Measurements from ENCODE around the gene CAGE1. TPM values are rescaled to one million over a fixed set of nuclear protein-coding genes. Genes with fewer than 3 reads are reported as not detected.

Gene CAGE1
- total RNA-seq, 2 experiments from 2014 or later, result 0.07 to 0.09 TPM

DNA sequence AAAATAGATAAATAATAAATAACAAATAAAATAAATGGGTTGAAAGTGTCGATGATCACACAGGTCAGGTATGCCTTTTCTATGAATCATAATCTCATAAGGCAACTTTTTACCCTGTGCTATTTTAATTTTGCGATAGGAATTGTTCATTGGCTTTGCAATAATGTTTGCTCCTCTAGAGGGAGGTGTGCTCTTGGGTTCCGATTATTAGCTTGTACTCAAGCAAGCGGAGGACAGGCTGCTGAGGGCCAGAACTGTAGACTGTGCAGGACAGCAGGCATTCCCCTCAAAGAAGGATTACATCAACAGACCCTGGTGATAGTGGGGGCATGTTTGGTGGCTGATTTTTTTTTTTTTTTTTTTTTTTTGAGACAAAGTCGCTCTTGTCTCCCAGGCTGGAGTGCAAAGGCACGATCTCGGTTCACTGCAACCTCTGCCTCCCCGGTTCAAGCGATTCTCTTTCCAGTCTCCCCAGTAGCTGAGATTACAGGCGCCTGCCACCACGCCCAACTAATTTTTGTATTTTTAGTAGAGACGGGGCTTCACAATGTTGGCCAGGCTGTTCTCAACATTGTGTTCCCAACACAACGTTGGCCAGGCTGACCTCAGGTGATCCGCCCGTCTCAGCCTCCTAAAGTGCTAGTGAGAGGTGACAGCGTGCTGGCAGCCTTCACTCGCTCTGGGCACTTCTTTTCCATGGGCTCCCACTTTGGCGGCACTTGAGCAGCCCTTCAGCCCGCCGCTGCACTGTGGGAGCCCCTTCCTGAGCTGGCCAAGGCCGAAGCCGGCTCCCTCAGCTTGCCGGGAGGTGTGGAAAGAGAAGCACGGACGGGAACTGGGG is 35.6 kb upstream of the CAGE1 start:
- ATAC-seq, result no peak
- CTCF ChIA-PET, result interaction anchor here (1.6 kb wide), 1 partner anchor 12 kb away, joined by 3 read pairs; no protein-coding TSS in a partner anchor
- Mint-ChIP-seq H3K4me1 (no peaks in the 10 kb centered on the region), H3K27ac (no peak overlapping the region), H3K36me3 (ENCODE audit: low read depth) (peaks cover 8% of the 10 kb centered on the region), H3K4me3 (no peak overlapping the region), H3K27me3 (no peaks in the 10 kb centered on the region), H3K9me3 (ENCODE audit: low read depth) (no peaks in the 10 kb centered on the region)
- DNase-seq, result no peak
- intact Hi-C loops (cut with DNase I, micrococcal nuclease), result loop anchor here (1.0 to 10.0 kb wide), 2 partner anchors 190 kb away; no protein-coding TSS in a partner anchor
- POLR2A ChIA-PET, result interaction anchor here (0.6 to 1.1 kb wide), 2 partner anchors 36 to 221 kb away, joined by 3 to 9 read pairs; partner anchors contain the start of genes CAGE1 and RIOK1

DNA sequence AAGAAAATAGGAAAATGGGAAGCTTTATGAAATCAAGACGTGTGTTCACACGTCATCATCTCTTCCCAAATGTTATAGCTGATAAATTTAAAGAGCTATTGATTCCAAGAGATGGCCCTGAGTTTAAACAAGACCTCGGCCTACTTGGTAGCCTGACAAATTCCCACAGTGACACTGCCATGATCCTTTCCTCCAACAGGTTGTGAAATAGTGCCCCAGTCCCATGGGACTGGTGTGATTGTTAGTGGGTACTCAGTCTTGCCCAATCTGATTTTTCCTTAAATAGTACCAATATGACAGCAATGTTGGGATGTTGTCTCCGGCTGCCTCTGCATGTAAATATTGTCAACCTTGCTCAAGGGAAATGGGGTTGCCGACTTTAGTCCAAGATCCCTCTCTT is 34.5 kb upstream of the CAGE1 start:
- no peak for ATAC-seq
- no peaks in the 10 kb centered on the region for H3K27me3 Mint-ChIP-seq
- no peak overlapping the region for H3K27ac Mint-ChIP-seq
- ChIA-PET CTCF (interaction anchor here (0.7 kb wide), 1 partner anchor 98 kb away, joined by 3 read pairs; no protein-coding TSS in a partner anchor), POLR2A (interaction anchor here (0.7 kb wide), 1 partner anchor 18 kb away, joined by 4 read pairs; no protein-coding TSS in a partner anchor)
- no peaks in the 10 kb centered on the region for H3K4me1 Mint-ChIP-seq
- H3K9me3 Mint-ChIP-seq (ENCODE audit: low read depth), result no peaks in the 10 kb centered on the region
- intact Hi-C loops (cut with DNase I, micrococcal nuclease), result loop anchor here in 1 of 2 experiments (10.0 kb wide), 1 partner anchor 191 kb away; no protein-coding TSS in a partner anchor
- H3K4me3 Mint-ChIP-seq, result no peak overlapping the region
- no peak for DNase-seq
- peaks cover 12% of the 10 kb centered on the region for H3K36me3 Mint-ChIP-seq (ENCODE audit: low read depth)

DNA sequence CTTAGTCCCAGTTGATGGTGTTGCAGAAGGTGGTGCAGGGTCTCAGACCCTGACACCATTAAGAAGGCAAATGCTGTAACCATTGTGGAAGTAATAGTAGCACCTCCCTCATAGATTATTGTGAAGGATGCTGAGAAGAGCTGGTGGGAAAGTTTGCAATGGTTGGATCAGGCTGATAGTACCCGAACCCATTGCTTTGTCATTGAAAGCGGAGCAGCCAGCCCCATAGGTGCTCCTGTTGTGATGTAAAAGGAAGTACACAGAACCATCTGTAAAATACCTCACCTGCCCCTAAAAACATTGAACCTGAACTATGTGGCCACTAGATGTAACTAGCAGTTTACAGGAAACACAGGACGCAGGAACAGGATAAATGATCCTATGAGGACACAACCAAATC is 31.5 kb upstream of the CAGE1 start:
- DNase-seq (no peak), ATAC-seq (no peak)
- no peaks in the 10 kb centered on the region for H3K27me3 Mint-ChIP-seq
- no peaks in the 10 kb centered on the region for H3K4me1 Mint-ChIP-seq
- H3K4me3 Mint-ChIP-seq, result no peak overlapping the region
- no peak overlapping the region for H3K27ac Mint-ChIP-seq
- intact Hi-C loops (cut with DNase I, micrococcal nuclease), result loop anchor here in 1 of 2 experiments (10.0 kb wide), 1 partner anchor 194 kb away; no protein-coding TSS in a partner anchor
- H3K9me3 Mint-ChIP-seq (ENCODE audit: low read depth), result no peaks in the 10 kb centered on the region
- POLR2A ChIA-PET, result interaction anchor here (0.6 kb wide), 1 partner anchor 32 kb away, joined by 3 read pairs; the partner anchor contains the start of genes CAGE1 and RIOK1
- CTCF ChIA-PET, result no interaction called here
- H3K36me3 Mint-ChIP-seq (ENCODE audit: low read depth), result peaks cover 26% of the 10 kb centered on the region

DNA sequence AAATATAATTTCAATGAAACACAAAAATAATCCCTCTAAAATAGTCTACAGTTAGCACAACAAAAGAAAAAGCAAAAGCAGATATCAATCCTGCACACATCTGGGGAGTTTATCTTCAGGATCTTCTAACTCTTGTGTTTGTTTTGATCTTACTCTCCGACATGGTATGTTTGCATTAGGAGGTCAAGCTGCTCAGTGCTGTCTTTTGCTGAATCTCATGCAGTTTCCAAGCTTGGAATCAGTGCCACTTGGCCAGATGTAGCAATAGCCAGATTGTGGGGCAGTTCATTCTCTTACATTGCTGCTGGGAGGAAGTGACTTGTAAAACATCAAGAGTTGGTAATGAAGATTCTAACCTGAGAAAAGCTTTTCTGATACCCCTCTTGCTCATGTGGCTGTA is 29.5 kb upstream of the CAGE1 start:
- Mint-ChIP-seq H3K4me3 (no peak overlapping the region), H3K4me1 (no peaks in the 10 kb centered on the region), H3K27me3 (no peaks in the 10 kb centered on the region), H3K27ac (no peak overlapping the region), H3K36me3 (ENCODE audit: low read depth) (peaks cover 41% of the 10 kb centered on the region), H3K9me3 (ENCODE audit: low read depth) (no peaks in the 10 kb centered on the region)
- intact Hi-C loops (cut with DNase I, micrococcal nuclease), result no loop called here
- ATAC-seq (no peak), DNase-seq (no peak)
- CTCF ChIA-PET, result interaction anchor here (0.6 to 1.1 kb wide), 4 partner anchors 13 to 197 kb away, joined by 3 to 4 read pairs (median 4); no protein-coding TSS in a partner anchor
- POLR2A ChIA-PET, result no interaction called here

DNA sequence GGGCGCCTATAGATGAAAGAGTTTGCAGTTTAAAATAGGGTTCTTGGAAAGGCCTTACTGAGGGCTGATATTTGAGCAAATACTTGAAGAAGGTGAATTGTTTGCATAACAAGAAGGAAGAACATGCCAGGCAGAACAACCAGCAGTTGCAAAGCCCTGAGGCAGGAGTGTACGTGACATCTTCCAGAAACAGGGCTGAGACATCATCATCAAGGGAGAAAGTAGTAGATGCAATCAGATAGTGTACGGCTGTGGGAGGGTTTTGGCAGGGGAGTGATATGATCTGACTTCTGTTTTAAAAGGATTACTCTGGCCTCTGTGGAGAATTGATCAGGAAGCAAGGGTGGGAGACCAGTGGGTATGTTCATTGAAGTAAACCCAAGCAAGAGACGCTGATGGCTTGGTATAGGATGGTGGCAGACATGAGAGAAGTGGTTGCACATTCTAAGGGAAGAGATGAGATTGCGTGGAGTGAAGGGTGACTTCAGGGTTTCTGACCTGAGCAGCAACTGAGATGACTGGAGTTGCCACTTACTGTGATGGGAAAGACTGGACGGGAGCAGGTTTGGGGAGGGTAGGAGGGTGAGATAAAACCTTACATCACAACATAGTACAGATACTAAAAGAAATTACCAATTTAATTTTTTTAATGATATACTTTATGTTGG is 28.8 kb upstream of the CAGE1 start:
- peaks cover 45% of the 10 kb centered on the region for H3K36me3 Mint-ChIP-seq (ENCODE audit: low read depth)
- DNase-seq, result no peak
- no peaks in the 10 kb centered on the region for H3K27me3 Mint-ChIP-seq
- ATAC-seq, result no peak
- no peak overlapping the region for H3K4me3 Mint-ChIP-seq
- intact Hi-C loops (cut with DNase I, micrococcal nuclease), result no loop called here
- ChIA-PET POLR2A (no interaction called here), CTCF (interaction anchor here (0.6 to 1.1 kb wide), 3 partner anchors 13 to 197 kb away, joined by 3 to 4 read pairs (median 4); no protein-coding TSS in a partner anchor)
- H3K27ac Mint-ChIP-seq, result no peak overlapping the region
- no peaks in the 10 kb centered on the region for H3K4me1 Mint-ChIP-seq
- H3K9me3 Mint-ChIP-seq (ENCODE audit: low read depth), result no peaks in the 10 kb centered on the region

DNA sequence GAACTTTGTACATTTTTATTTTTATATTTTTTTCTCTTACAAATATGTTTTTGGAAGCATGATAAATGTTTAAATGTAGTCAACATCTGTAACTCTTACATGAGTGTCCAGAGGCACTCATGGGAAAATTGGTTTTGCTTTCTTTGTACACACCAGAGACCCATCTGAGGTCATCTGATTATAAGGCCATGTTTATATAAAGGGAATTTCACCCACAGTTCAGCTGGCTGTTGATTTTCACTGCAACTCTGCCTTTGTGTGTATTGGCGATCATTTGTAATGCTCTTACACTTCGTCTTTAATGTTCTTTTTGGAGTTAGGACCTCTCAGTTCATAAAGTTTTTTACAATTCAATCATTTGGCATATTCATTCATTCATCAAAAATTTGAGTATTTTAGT is 28.1 kb upstream of the CAGE1 start:
- H3K4me3 Mint-ChIP-seq, result no peak overlapping the region
- no peaks in the 10 kb centered on the region for H3K9me3 Mint-ChIP-seq (ENCODE audit: low read depth)
- H3K4me1 Mint-ChIP-seq, result no peaks in the 10 kb centered on the region
- peaks cover 50% of the 10 kb centered on the region for H3K36me3 Mint-ChIP-seq (ENCODE audit: low read depth)
- DNase-seq (no peak), ATAC-seq (no peak)
- ChIA-PET POLR2A (no interaction called here), CTCF (no interaction called here)
- no peak overlapping the region for H3K27ac Mint-ChIP-seq
- H3K27me3 Mint-ChIP-seq, result no peaks in the 10 kb centered on the region
- intact Hi-C loops (cut with DNase I, micrococcal nuclease), result no loop called here

DNA sequence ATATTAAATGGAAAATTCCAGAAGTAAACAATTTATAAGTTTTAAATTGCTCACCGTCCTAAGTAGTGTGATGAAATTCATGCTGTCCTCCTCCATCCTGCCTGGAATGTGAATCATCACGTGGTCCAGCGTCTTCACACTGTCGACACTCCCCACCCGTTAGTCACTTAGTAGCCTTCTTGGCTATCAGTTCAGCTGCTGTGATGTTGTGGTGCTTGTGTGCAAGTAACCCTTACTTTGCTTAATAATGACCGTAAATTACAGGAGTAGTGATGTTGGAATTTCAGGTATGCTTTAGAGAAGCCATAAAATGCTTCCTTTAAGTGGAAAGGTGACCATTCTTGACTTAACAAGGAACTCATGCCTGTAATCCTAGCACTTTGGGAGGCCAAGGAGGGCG is 25.3 kb upstream of the CAGE1 start:
- no peak for ATAC-seq
- H3K27ac Mint-ChIP-seq, result no peak overlapping the region
- no peaks in the 10 kb centered on the region for H3K4me1 Mint-ChIP-seq
- POLR2A ChIA-PET, result no interaction called here
- peaks cover 59% of the 10 kb centered on the region for H3K36me3 Mint-ChIP-seq (ENCODE audit: low read depth)
- no peak for DNase-seq
- H3K27me3 Mint-ChIP-seq, result no peaks in the 10 kb centered on the region
- no peaks in the 10 kb centered on the region for H3K9me3 Mint-ChIP-seq (ENCODE audit: low read depth)
- H3K4me3 Mint-ChIP-seq, result no peak overlapping the region
- intact Hi-C loops (cut with DNase I, micrococcal nuclease), result no loop called here
- CTCF ChIA-PET, result no interaction called here

DNA sequence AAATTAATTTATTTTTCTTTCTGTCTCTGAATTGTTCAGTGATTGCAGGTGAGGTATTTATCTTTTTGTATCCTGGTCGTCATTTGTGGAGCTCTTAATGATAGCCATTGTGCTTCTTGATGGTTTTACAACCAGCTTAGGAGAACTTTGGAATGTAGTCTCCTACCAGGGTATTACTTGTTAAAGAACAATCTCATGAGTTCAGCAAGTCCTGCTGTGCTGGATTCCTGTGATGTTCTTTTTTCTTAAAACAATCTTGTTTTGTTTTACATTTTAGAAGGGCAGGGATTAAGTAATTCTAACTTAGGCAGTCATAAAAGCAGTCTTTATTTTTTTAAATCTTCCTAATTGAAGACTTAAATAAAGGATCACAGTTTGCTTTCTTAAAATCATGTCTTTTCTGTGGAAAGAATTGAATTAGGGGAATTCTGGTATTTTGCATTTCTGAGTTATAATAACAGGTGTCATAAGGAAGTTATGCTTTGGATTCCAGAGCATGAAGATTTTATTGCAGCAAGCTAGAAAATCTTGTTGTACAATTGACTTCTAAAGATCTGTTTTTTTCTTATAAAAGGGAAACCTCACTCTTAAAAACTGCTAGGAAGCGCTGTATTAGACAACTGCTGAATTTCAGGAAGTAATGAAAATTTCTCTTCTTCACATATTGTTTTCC is 23.7 kb upstream of the CAGE1 start:
- Mint-ChIP-seq H3K4me1 (no peaks in the 10 kb centered on the region), H3K27ac (no peak overlapping the region), H3K36me3 (ENCODE audit: low read depth) (peaks cover 58% of the 10 kb centered on the region), H3K4me3 (no peak overlapping the region), H3K27me3 (no peaks in the 10 kb centered on the region), H3K9me3 (ENCODE audit: low read depth) (no peaks in the 10 kb centered on the region)
- DNase-seq (no peak), ATAC-seq (no peak)
- intact Hi-C loops (cut with DNase I, micrococcal nuclease), result no loop called here
- ChIA-PET CTCF (interaction anchor here (1.1 kb wide), 1 partner anchor 13 kb away, joined by 3 read pairs; no protein-coding TSS in a partner anchor), POLR2A (no interaction called here)

DNA sequence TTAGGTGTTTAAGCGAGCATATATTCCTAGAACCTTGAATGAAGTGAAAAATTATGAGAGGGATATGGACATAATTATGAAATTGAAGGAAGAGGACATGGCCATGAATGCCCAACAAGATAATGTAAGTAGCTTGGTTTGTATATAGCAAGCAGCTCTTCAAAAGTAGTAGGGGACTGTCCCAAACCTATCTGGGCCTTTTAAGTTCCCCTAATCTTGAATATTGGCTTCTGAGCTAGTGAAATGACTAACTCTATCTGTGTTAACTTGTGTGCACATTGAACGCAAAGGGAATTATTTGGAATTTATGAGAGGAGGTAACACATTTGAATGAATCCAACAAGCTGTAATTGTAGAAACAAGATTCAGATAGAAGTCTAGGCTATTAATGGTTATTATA is 21.8 kb upstream of the CAGE1 start:
- H3K4me3 Mint-ChIP-seq, result no peak overlapping the region
- H3K27me3 Mint-ChIP-seq, result no peaks in the 10 kb centered on the region
- no peaks in the 10 kb centered on the region for H3K9me3 Mint-ChIP-seq (ENCODE audit: low read depth)
- intact Hi-C loops (cut with DNase I, micrococcal nuclease), result no loop called here
- no peaks in the 10 kb centered on the region for H3K4me1 Mint-ChIP-seq
- ATAC-seq (no peak), DNase-seq (no peak)
- ChIA-PET POLR2A (no interaction called here), CTCF (interaction anchor here (0.7 kb wide), 1 partner anchor 11 kb away, joined by 4 read pairs; no protein-coding TSS in a partner anchor)
- H3K27ac Mint-ChIP-seq, result no peak overlapping the region
- peaks cover 60% of the 10 kb centered on the region for H3K36me3 Mint-ChIP-seq (ENCODE audit: low read depth)

DNA sequence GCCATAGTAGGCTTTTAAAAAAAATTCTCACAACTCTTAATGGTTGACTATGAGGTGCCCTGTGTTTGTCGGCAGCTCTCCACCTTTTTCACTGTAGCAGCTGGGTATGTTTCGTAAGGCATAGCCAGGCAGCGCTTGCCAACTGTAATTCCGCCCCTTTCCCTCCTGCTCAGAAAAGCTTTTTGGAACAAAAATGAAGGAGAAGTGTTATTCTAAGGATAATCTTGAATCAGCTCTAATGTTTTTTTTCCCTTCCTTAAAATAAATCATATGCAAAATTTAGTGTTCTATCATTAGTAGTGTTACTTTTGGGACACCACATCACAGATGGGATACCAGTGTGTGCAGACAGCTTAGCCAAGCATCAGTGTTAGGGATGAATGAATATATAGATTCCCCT is 21.3 kb upstream of the CAGE1 start:
- CTCF ChIA-PET, result no interaction called here
- Mint-ChIP-seq H3K27ac (no peak overlapping the region), H3K4me1 (no peaks in the 10 kb centered on the region), H3K9me3 (ENCODE audit: low read depth) (no peaks in the 10 kb centered on the region), H3K27me3 (no peaks in the 10 kb centered on the region), H3K4me3 (no peak overlapping the region), H3K36me3 (ENCODE audit: low read depth) (peaks cover 62% of the 10 kb centered on the region)
- ATAC-seq (no peak), DNase-seq (no peak)
- POLR2A ChIA-PET, result no interaction called here
- intact Hi-C loops (cut with DNase I, micrococcal nuclease), result no loop called here

DNA sequence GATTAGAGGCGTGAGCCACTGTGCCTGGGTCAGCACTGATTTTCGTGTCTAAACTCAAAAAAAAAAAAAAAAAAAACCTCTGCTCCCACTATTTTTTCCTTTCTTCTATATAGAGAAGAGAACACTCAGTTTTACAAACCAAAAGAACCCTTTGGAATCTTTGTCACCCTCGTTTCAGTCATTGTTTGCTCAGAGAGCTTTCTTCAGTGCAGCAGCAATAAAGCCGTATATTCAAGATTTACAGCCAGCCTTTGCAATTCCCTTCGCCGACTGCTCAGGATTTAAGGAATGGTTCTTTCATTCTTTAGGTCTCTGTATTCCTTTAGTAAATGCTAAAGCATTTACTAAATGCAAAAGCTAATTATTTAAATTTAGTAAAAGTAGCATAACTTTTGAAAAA is 20.2 kb upstream of the CAGE1 start:
- DNase-seq (no peak), ATAC-seq (no peak)
- Mint-ChIP-seq H3K4me1 (no peaks in the 10 kb centered on the region), H3K9me3 (ENCODE audit: low read depth) (no peaks in the 10 kb centered on the region), H3K27me3 (no peaks in the 10 kb centered on the region), H3K36me3 (ENCODE audit: low read depth) (peaks cover 64% of the 10 kb centered on the region), H3K27ac (no peak overlapping the region), H3K4me3 (no peak overlapping the region)
- intact Hi-C loops (cut with DNase I, micrococcal nuclease), result no loop called here
- ChIA-PET CTCF (interaction anchor here (0.7 kb wide), 2 partner anchors 166 to 514 kb away, joined by 3 read pairs; no protein-coding TSS in a partner anchor), POLR2A (no interaction called here)

Measured in activated CD4-positive, alpha-beta T cell treated with anti-CD3 and anti-CD28 coated beads for 36 hours (primary cell).